ENCODE measurements around the gene KBTBD7. TPM values are rescaled to one million over a fixed set of nuclear protein-coding genes. Genes with fewer than 3 reads are reported as not detected.

Gene KBTBD7
- total and polyA plus RNA-seq, 9 of the 15 experiments (the other 6 are each of a cell fraction or from before 2014, with no cell fraction given) = 1.8 to 4.4 (median 3.3) TPM

GRCh38 chr13:41193919-41194824 lies at the start of gene KBTBD7 (continued):
- no peak for TF ChIP-seq ZNF316 (IDR thresholded peaks at IDR 0.05)
- TF ChIP-seq ZNF398 (CRISPR knock-in tag; IDR thresholded peaks at IDR 0.05) = no peak
- no peak for TF ChIP-seq ZNF57 (CRISPR knock-in tag; IDR thresholded peaks at IDR 0.05)
- TF ChIP-seq GTF2F1 (IDR thresholded peaks at IDR 0.05; ENCODE audit: low read depth, low read length) = no peak
- no peak for TF ChIP-seq MIER1 (IDR thresholded peaks at IDR 0.05; ENCODE audit: low read depth)
- TF ChIP-seq STAT5A (IDR thresholded peaks at IDR 0.05; ENCODE audit: borderline replicate concordance, low read length) = no peak
- TF ChIP-seq SRSF7 (optimal IDR thresholded peaks at IDR 0.05; ENCODE audit: low read depth, low read length) = no peak
- no peak for TF ChIP-seq DEAF1 (CRISPR knock-in tag; IDR thresholded peaks at IDR 0.05)
- peak; percentile 31 for TF ChIP-seq HNRNPLL (IDR thresholded peaks at IDR 0.05; ENCODE audit: low read depth, low read length, poor library complexity, severe bottlenecking)
- no peak for TF ChIP-seq ADNP (tag; IDR thresholded peaks at IDR 0.05)
- TF ChIP-seq BDP1 (IDR thresholded peaks at IDR 0.05; ENCODE audit: insufficient read depth, insufficient read length) = no peak
- TF ChIP-seq ZNF12 (CRISPR knock-in tag; IDR thresholded peaks at IDR 0.05) = no peak
- no peak for TF ChIP-seq ZNF436 (CRISPR knock-in tag; IDR thresholded peaks at IDR 0.05)
- TF ChIP-seq, protein P1, sequence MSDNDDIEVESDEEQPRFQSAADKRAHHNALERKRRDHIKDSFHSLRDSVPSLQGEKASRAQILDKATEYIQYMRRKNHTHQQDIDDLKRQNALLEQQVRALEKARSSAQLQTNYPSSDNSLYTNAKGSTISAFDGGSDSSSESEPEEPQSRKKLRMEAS (CRISPR knock-in tag; IDR thresholded peaks at IDR 0.05) = 0 out of 2 replicates have a peak, but pooled peaks have one; percentile 12
- TF ChIP-seq KAT7 (CRISPR knock-in tag; IDR thresholded peaks at IDR 0.05; ENCODE audit: borderline replicate concordance) = 0 out of 2 replicates have a peak, but pooled peaks have one; percentile 44
- no peak for TF ChIP-seq HNRNPH1 (optimal IDR thresholded peaks at IDR 0.05; ENCODE audit: low read depth, low read length)
- no peak for TF ChIP-seq CHD4 (IDR thresholded peaks at IDR 0.05; ENCODE audit: insufficient read depth, insufficient replicate concordance, low read depth, low read length, poor library complexity, severe bottlenecking)
- no peak for TF ChIP-seq DACH1 (IDR thresholded peaks at IDR 0.05; ENCODE audit: partially characterized antibody)
- no peak for TF ChIP-seq EHMT2 (IDR thresholded peaks at IDR 0.05)
- TF ChIP-seq POLR2G (IDR thresholded peaks at IDR 0.05; ENCODE audit: low read depth, low read length) = peak; percentile 87
- TF ChIP-seq ERF (CRISPR knock-in tag; IDR thresholded peaks at IDR 0.05) = no peak
- no peak for TF ChIP-seq STAT5B (CRISPR knock-in tag; IDR thresholded peaks at IDR 0.05)
- TF ChIP-seq SIN3B (IDR thresholded peaks at IDR 0.05; ENCODE audit: low read depth) = no peak
- no peak for TF ChIP-seq ESRRB (CRISPR knock-in tag; IDR thresholded peaks at IDR 0.05; ENCODE audit: borderline replicate concordance)
- TF ChIP-seq STAG1 (CRISPR knock-in tag; IDR thresholded peaks at IDR 0.05; ENCODE audit: borderline replicate concordance) = no peak
